ENCODE data around the gene TOPORS. TPM values are rescaled to one million over a fixed set of nuclear protein-coding genes. Genes with fewer than 3 reads are reported as not detected.

The TOPORS gene
- total RNA-seq, 4 donors from 2014 or later: 12.8 to 49.3 (median 27.3) TPM

DNA sequence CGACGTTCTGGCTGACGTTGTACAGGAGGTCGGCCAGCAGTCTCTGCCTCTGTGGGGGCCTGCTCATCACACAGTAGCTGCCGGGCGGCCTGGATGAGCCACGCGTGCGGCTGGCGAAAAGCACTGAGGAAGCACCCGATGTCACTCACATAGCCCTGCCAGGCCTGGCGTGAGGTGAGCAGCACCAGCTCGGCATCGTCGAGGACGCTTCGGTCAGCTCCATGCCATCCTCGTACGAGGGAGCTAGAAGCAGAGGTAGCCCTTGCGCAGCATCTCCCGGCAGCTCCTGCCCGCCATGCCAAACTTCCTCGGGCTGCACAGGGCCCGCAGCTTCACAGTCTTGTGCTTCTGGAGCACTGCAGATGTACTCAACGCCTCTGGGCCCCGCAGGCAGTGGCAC lies 14.4 kb upstream of the TOPORS start:
- Histone ChIP-seq H3K36me3 (no peaks in the 10 kb centered on the region), H3K9me3 (no peaks in the 10 kb centered on the region), H3K27me3 (no peaks in the 10 kb centered on the region), H3K4me3 (no peak overlapping the region), H3K27ac (no peak overlapping the region), H3K4me1 (peaks cover 0 to 4% of the 10 kb centered on the region in 2 donors)
- no peak for TF ChIP-seq POLR2A (IDR thresholded peaks at IDR 0.05)
- no peak for TF ChIP-seq CTCF (IDR thresholded peaks at IDR 0.05)
- no peak for DNase-seq
- intact Hi-C loops (cut with DNase I; ENCODE audit: low total_unique reads): no loop called here

DNA sequence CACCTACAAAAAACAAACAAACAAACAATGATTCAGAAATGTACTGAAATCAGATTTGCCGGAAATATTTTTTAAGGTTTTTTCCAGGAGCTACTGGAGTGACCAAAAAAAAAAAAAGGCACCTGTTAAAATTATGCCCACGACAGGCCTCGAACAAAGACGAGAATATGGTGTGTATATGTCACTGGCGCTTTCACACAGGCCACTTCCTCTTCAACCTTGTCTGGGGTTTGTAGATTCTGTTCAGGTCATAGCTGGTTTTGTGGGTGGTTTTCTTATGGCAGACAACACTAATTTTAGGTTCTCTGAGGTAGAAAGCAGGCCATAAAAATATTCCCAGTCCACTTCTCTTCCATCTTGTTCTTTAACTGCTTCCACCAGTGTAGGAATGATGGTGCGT lies 13.6 kb upstream of the TOPORS start:
- no peaks in the 10 kb centered on the region for H3K27me3 ChIP-seq
- no peaks in the 10 kb centered on the region for H3K4me1 ChIP-seq
- no peak overlapping the region for H3K4me3 ChIP-seq
- intact Hi-C loops (cut with DNase I; ENCODE audit: low total_unique reads): no loop called here
- H3K27ac ChIP-seq: no peak overlapping the region
- TF ChIP-seq CTCF (IDR thresholded peaks at IDR 0.05) (no peak), POLR2A (IDR thresholded peaks at IDR 0.05) (no peak)
- no peak for DNase-seq
- H3K9me3 ChIP-seq: no peaks in the 10 kb centered on the region
- H3K36me3 ChIP-seq: no peaks in the 10 kb centered on the region

GRCh38 chr9:32558408-32558934 lies 6.1 kb upstream of the TOPORS start:
- H3K9me3 ChIP-seq: no peaks in the 10 kb centered on the region
- intact Hi-C loops (cut with DNase I; ENCODE audit: low total_unique reads): no loop called here
- H3K27ac ChIP-seq: no peak overlapping the region
- no peak for DNase-seq
- TF ChIP-seq POLR2A (IDR thresholded peaks at IDR 0.05) (no peak), CTCF (IDR thresholded peaks at IDR 0.05) (no peak)
- no peaks in the 10 kb centered on the region for H3K36me3 ChIP-seq
- no peaks in the 10 kb centered on the region for H3K27me3 ChIP-seq
- no peak overlapping the region for H3K4me3 ChIP-seq
- H3K4me1 ChIP-seq: no peaks in the 10 kb centered on the region

GRCh38 chr9:32554591-32554990 lies 2.2 kb upstream of the TOPORS start:
- no peak overlapping the region for H3K27ac ChIP-seq
- H3K4me1 ChIP-seq: no peaks in the 10 kb centered on the region
- no peak for DNase-seq
- intact Hi-C loops (cut with DNase I; ENCODE audit: low total_unique reads): no loop called here
- TF ChIP-seq CTCF (IDR thresholded peaks at IDR 0.05) (no peak), POLR2A (IDR thresholded peaks at IDR 0.05) (no peak)
- H3K9me3 ChIP-seq: no peaks in the 10 kb centered on the region
- H3K27me3 ChIP-seq: no peaks in the 10 kb centered on the region
- H3K36me3 ChIP-seq: no peaks in the 10 kb centered on the region
- H3K4me3 ChIP-seq: no peak overlapping the region

DNA sequence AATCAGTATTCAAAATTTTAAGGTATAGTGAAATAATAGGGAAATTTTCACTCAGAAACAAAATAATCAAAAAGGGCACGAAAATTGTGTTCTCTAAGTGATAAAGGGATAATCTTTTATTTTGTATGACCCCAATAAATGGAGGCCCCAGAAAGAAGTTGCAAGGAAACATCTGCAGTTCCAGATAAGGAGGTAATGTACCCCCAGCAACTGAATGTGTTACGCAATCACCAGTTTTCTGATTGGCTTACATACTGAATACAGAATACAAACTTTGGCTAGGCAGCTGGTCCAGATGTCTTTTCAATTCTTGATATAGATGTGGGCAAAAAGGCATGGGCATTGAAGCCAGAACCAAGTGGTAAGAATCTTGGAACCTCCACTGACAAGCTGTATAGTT lies 1.7 kb upstream of the TOPORS start:
- intact Hi-C loops (cut with DNase I; ENCODE audit: low total_unique reads): no loop called here

More for the DNA sequence above, 1.7 kb upstream of the TOPORS start:
- H3K27me3 ChIP-seq: no peaks in the 10 kb centered on the region
- no peak overlapping the region for H3K27ac ChIP-seq
- DNase-seq: no peak
- TF ChIP-seq POLR2A (IDR thresholded peaks at IDR 0.05) (no peak), CTCF (IDR thresholded peaks at IDR 0.05) (no peak)
- H3K9me3 ChIP-seq: no peaks in the 10 kb centered on the region
- H3K36me3 ChIP-seq: no peaks in the 10 kb centered on the region
- no peak overlapping the region for H3K4me3 ChIP-seq
- no peaks in the 10 kb centered on the region for H3K4me1 ChIP-seq
